Measurements from ENCODE around the gene ITGB1. TPM values are rescaled to one million over a fixed set of nuclear protein-coding genes. Genes with fewer than 3 reads are reported as not detected.

ITGB1 gene
- total and polyA plus RNA-seq, 2 of the 8 experiments (the other 6 are each of a cell fraction or from before 2014, with no cell fraction given) = 82.7 to 321 TPM

DNA sequence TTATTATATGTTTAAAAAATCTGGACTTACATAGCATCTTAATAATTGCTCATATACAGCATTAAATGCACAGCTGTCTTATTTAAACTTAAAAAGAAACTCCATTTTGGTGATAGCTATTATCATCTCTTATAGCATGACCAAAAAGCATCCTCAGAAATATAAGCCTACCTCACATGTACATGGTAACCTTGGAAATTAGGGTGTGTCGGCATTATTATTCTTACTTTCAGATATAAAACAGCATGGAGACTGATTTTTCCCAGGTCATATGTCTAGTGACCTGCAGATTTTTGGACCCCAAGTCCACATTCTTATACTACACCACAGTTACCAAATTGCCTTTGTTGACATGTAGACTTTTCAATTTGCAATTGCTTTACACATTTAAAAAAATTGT, 29.1 kb upstream of the ITGB1 start:
- Histone ChIP-seq H4K91ac (replicated peaks; ENCODE audit: insufficient read length, low read length) (no peak overlapping the region), H3K4me2 (ENCODE audit: insufficient read depth in 1 of 2, low read depth in 2 of 2, low read length in 2 of 2) (no peak overlapping the region), H3K9me3 (ENCODE audit: insufficient read depth in 2 of 2, low read depth in 1 of 2, low read length in 1 of 2) (no peaks in the 10 kb centered on the region), H3K79me2 (ENCODE audit: control insufficient read depth in 1 of 2, insufficient read depth in 2 of 2, low read length in 2 of 2) (no peaks in the 10 kb centered on the region), H3K4ac (replicated peaks; ENCODE audit: insufficient read length, low read depth, low read length) (no peak overlapping the region), H3K4me1 (replicated peaks in 1 of 4; ENCODE audit: control insufficient read depth in 3 of 4, insufficient read depth in 4 of 4, low read length in 3 of 4) (peaks cover 0 to 4% (median 0%) of the 10 kb centered on the region in 4 experiments; a peak in 2 of 7 replicates), H4K5ac (ENCODE audit: insufficient read length, low read depth, low read length) (no peak overlapping the region), H2BK15ac (ENCODE audit: low read length) (no peak overlapping the region), H3K27ac (ENCODE audit: low read depth, low read length) (no peak overlapping the region), H3K14ac (ENCODE audit: insufficient read length) (no peak overlapping the region), H3K4me3 (ENCODE audit: extremely low read depth in 1 of 4, insufficient read depth in 2 of 4, low read depth in 3 of 4, low read length in 4 of 4) (no peak overlapping the region), H3K23ac (ENCODE audit: insufficient read length) (no peak overlapping the region), H2BK12ac (ENCODE audit: low read depth, low read length) (no peak overlapping the region), H2AFZ (ENCODE audit: low read length) (no peak overlapping the region), H2AK5ac (ENCODE audit: low read depth, low read length) (no peak overlapping the region), H3K18ac (ENCODE audit: extremely low read depth, low read length) (no peak overlapping the region), H3K9ac (replicated peaks in 1 of 4; ENCODE audit: extremely low read depth in 1 of 4, low read depth in 3 of 4, low read length in 3 of 4) (no peak overlapping the region), H4K20me1 (replicated peaks in 1 of 2; ENCODE audit: control insufficient read depth in 1 of 2, insufficient read depth in 2 of 2, low read length in 2 of 2) (no peaks in the 10 kb centered on the region), H3K36me3 (ENCODE audit: control insufficient read depth in 2 of 4, insufficient read depth in 4 of 4, low read length in 3 of 4) (no peaks in the 10 kb centered on the region), H4K8ac (ENCODE audit: extremely low read depth, insufficient read depth, low read length) (no peak overlapping the region), H2BK5ac (ENCODE audit: low read depth, low read length) (no peak overlapping the region), H3K27me3 (replicated peaks in 1 of 4; ENCODE audit: control insufficient read depth in 3 of 4, extremely low read depth in 1 of 4, insufficient read depth in 3 of 4, low read length in 3 of 4) (no peaks in the 10 kb centered on the region), H3K56ac (replicated peaks; ENCODE audit: insufficient read length, low read depth, low read length) (no peak overlapping the region), H3K23me2 (ENCODE audit: low read depth, low read length) (no peaks in the 10 kb centered on the region), H3K79me1 (ENCODE audit: low read depth, low read length) (no peaks in the 10 kb centered on the region), H2BK120ac (replicated peaks; ENCODE audit: low read depth, low read length) (no peak overlapping the region), H2BK20ac (ENCODE audit: low read length) (no peak overlapping the region)
- DNase-seq (ENCODE audit: low read depth in 1 of 2, low spot score in 2 of 2) (no peak), FAIRE-seq (no peak)
- 71% methylated on average over 1 of the region's 1 CpG; no CpG with 5 or more reads in 1 of the 2 experiments for WGBS, 2 experiments (ENCODE audit: extremely low coverage in 1 of 2, insufficient coverage in 1 of 2, insufficient read length in 1 of 2, insufficient replicate concordance in 2 of 2, low coverage in 1 of 2, low lambda C conversion rate in 2 of 2, missing lambda C conversion rate in 1 of 2)
- ChIA-PET CTCF (ENCODE audit: partially characterized antibody) (interaction anchor here (1.3 to 1.9 kb wide), 2 partner anchors 10 to 22 kb away, joined by 3 to 5 read pairs; no protein-coding TSS in a partner anchor), POLR2A (ENCODE audit: partially characterized antibody) (no interaction called here)
- TF ChIP-seq KDM1A (IDR thresholded peaks at IDR 0.05; ENCODE audit: borderline replicate concordance, low read length) = no peak
- TF ChIP-seq YY1 (IDR thresholded peaks at IDR 0.05; ENCODE audit: low read depth, low read length) = no peak
- no peak for TF ChIP-seq NRF1 (IDR thresholded peaks at IDR 0.05; ENCODE audit: low read depth, low read length)
- no peak for TF ChIP-seq RXRA (IDR thresholded peaks at IDR 0.05; ENCODE audit: insufficient read depth, low read depth, low read length)
- no peak for TF ChIP-seq BCL11A (IDR thresholded peaks at IDR 0.05; ENCODE audit: low read depth in 2 of 2, low read length in 2 of 2)
- TF ChIP-seq KDM4A (IDR thresholded peaks at IDR 0.05; ENCODE audit: low read depth, low read length, severe bottlenecking) = no peak
- TF ChIP-seq TAF1 (IDR thresholded peaks at IDR 0.05; ENCODE audit: low read depth, low read length) = no peak
- no peak for TF ChIP-seq CBX5 (IDR thresholded peaks at IDR 0.05; ENCODE audit: low read depth, low read length)
- TF ChIP-seq TBP (IDR thresholded peaks at IDR 0.05; ENCODE audit: low read depth, low read length) = no peak

All from H1 (cell line).